Measurements from ENCODE around the gene ST6GALNAC1. TPM values are rescaled to one million over a fixed set of nuclear protein-coding genes. Genes with fewer than 3 reads are reported as not detected.
"Not testable (repeated sequence)": the region's sequence is repeated elsewhere in the genome, so short reads cannot be mapped to it uniquely, and the experiment has no call there.

ST6GALNAC1 gene
- total and polyA plus RNA-seq, 4 donors, result 1.2 to 4.6 (median 3.9) TPM

DNA sequence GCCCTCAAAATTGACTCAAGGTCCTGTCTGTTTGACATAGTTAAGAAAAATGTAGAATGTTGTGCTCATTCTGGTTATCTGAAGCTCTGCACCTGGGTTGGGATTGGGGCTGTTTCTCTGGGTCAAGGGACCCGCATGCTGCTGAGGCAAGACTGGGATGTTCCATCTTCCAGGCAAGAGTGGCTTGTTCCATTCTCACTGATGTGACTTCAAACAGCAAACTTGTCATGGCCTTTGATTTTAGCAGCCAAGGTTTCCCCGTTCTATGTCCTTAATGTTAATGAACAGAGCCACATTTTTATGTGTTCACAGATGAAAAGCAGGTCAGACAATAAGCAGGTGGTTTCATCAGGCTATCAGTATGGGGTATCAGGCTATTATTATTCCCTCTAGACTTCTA, 25.7 kb downstream of the ST6GALNAC1 start:
- DNase-seq (ENCODE audit: low read depth in 4 of 6, low spot score in 6 of 6), result no peak
- Histone ChIP-seq H3K4me1 (ENCODE audit: control insufficient read depth, insufficient read depth, low read length) (no peaks in the 10 kb centered on the region), H3K9me3 (ENCODE audit: control insufficient read depth, insufficient read depth, low read length) (no peaks in the 10 kb centered on the region), H3K27ac (ENCODE audit: low read depth, low read length) (no peak overlapping the region), H3K4me3 (ENCODE audit: low read depth, low read length) (no peak overlapping the region), H3K27me3 (ENCODE audit: control insufficient read depth, insufficient read depth, low read length) (no peaks in the 10 kb centered on the region), H3K36me3 (ENCODE audit: control insufficient read depth, insufficient read depth, low read length) (no peaks in the 10 kb centered on the region)
- WGBS (ENCODE audit: insufficient coverage), result 90% methylated on average over 2 of the region's 2 CpGs

DNA sequence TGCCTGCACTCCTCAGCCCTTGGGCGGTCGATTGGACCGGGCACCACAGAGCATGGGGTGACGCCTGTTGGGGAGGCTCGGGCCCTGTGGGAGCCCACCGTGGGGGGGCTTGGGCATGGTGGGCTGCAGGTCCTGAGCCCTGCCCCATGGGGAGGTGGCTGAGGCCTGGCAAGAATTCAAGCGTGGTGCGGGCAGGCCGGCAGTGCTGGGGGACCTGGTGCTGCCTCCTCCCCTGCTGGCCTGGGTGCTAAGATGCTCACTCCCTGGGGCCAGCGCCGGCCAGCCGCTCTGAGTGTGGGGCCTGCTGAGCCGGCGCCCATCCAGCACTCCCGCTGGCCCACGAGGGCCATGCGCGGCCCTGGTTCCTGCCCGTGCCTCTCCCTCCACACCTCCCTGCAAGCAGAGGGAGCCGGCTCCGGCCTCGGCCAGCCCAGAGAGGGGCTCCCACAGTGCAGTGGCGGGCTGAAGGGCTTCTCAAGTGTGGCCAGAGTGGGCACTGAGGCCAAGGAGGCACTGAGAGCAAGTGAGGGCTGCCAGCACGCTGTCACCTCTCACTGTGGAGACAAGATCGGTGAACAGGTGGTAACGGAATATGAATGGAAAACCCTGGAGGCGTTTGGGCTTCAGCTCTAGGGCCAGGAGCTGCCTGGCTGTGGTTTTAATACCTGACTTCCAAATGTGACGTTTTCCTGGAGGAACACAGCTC, 28.5 kb downstream of the ST6GALNAC1 start:
- Histone ChIP-seq H3K36me3 (ENCODE audit: control insufficient read depth, insufficient read depth, low read length) (no peaks in the 10 kb centered on the region), H3K27ac (ENCODE audit: low read depth, low read length) (no peak overlapping the region), H3K27me3 (ENCODE audit: control insufficient read depth, insufficient read depth, low read length) (no peaks in the 10 kb centered on the region), H3K4me3 (ENCODE audit: low read depth, low read length) (no peak overlapping the region), H3K9me3 (ENCODE audit: control insufficient read depth, insufficient read depth, low read length) (no peaks in the 10 kb centered on the region), H3K4me1 (ENCODE audit: control insufficient read depth, insufficient read depth, low read length) (no peaks in the 10 kb centered on the region)
- 90% methylated on average over 26 of the region's 28 CpGs for WGBS (ENCODE audit: insufficient coverage)
- no peak for DNase-seq (ENCODE audit: low read depth in 4 of 6, low spot score in 6 of 6)

DNA sequence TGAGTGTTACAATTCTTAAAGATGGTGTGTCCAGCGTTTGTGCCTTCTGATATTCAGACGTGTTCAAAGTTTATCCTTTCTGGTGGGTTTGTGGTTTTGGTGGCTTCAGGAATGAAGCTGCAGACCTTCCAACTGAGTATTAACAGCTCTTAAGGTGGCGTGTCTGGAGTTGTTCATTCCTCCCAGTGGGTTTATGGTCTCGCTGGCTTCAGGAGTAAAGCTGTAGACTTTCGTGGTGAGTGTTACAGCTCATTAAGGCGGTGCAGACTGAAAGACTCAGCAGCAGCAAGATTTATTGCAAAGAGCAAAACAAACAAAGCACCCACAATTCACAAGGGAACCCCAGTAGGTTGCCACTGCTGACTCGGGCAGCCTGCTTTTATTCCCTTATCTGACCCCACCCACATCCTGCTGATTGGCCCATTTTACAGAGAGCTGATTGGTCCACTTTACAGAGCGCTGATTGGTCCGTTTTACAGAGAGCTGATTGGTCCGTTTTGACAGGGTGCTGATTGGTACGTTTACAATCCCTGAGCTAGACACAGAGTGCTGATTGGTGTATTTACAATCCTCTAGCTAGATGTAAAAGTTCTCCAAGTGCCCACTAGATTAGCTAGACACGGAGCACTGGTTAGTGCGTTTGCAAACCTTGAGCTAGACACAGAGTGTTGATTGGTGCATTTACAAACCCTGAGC, 29.3 kb downstream of the ST6GALNAC1 start:
- WGBS (ENCODE audit: insufficient coverage), result 90% methylated on average over 4 of the region's 13 CpGs
- H3K36me3 ChIP-seq (ENCODE audit: control insufficient read depth, insufficient read depth, low read length); DNase-seq (ENCODE audit: low read depth in 4 of 6, low spot score in 6 of 6); H3K4me3 ChIP-seq (ENCODE audit: low read depth, low read length); H3K27me3 ChIP-seq (ENCODE audit: control insufficient read depth, insufficient read depth, low read length); H3K27ac ChIP-seq (ENCODE audit: low read depth, low read length); H3K4me1 ChIP-seq (ENCODE audit: control insufficient read depth, insufficient read depth, low read length); H3K9me3 ChIP-seq (ENCODE audit: control insufficient read depth, insufficient read depth, low read length): not testable (repeated sequence)

DNA sequence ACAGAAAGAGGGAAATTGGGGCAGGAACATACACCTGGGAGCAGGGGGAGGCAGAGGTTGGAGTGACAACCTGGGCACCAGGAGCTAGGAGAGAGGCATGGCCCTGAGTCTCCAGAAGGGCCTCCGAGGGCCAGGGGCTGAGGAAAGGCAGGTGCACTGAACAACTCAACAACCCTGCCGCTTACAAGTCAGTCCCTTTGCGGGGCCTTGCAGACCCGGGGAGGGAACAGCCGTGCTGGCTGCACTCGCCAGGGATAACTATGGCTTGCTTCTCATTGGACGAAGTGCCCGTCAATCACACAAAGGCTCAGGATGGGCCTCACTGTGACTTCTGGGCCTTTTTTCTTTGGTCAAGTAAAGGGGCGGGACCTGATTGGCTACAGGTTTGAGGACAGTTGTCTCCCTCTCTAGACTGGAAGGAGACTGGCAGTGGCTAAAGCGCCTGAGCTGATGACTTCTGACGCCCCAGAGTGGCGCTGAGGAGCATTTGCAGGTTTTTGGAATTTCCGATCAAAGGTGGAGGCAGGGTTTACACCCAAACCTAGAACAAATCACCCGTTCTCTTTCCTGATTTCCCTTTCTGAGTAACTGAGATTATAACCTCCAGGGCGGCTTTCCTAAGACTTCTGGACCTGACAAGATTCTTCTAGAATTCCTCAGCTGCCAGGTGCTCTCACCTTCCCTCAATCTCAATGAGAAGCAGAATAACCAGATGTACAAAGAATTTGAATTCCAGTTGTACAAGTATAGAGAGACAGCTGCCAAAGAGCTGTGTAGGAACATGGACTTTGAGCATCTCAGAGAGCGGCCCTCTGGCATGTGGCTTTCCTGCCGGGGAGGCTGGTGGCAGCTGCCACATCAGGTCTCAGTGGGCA, 30.3 kb downstream of the ST6GALNAC1 start:
- H3K27ac ChIP-seq (ENCODE audit: low read depth, low read length), result no peak overlapping the region
- no peak for DNase-seq (ENCODE audit: low read depth in 4 of 6, low spot score in 6 of 6)
- H3K36me3 ChIP-seq (ENCODE audit: control insufficient read depth, insufficient read depth, low read length), result no peaks in the 10 kb centered on the region
- 65% methylated on average over 15 of the region's 17 CpGs for WGBS (ENCODE audit: insufficient coverage)
- H3K4me3 ChIP-seq (ENCODE audit: low read depth, low read length), result no peak overlapping the region
- no peaks in the 10 kb centered on the region for H3K27me3 ChIP-seq (ENCODE audit: control insufficient read depth, insufficient read depth, low read length)
- H3K9me3 ChIP-seq (ENCODE audit: control insufficient read depth, insufficient read depth, low read length), result no peaks in the 10 kb centered on the region
- H3K4me1 ChIP-seq (ENCODE audit: control insufficient read depth, insufficient read depth, low read length), result no peaks in the 10 kb centered on the region

DNA sequence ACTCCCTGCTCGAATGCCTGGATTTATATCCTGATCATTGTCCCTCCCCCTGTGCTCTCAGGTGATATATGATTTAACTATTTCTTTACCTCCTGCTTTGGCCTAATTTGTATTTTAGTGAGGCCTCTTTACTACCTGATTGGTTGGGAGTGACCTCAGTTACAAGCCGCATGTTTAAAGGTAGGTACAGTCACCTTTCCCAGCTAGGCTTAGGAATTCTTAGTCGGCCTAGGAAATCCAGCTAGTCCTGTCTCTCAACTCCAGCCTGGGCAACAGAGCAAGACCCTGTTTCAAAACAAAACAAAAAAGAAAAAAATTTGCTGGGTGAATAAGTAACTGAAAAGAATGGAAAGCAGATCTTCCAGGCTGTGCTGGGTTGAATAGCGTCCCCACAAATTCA, 31.1 kb downstream of the ST6GALNAC1 start:
- no peak for DNase-seq (ENCODE audit: low read depth in 4 of 6, low spot score in 6 of 6)
- no peaks in the 10 kb centered on the region for H3K36me3 ChIP-seq (ENCODE audit: control insufficient read depth, insufficient read depth, low read length)
- H3K9me3 ChIP-seq (ENCODE audit: control insufficient read depth, insufficient read depth, low read length), result no peaks in the 10 kb centered on the region
- no peaks in the 10 kb centered on the region for H3K4me1 ChIP-seq (ENCODE audit: control insufficient read depth, insufficient read depth, low read length)
- H3K27ac ChIP-seq (ENCODE audit: low read depth, low read length), result no peak overlapping the region
- no peaks in the 10 kb centered on the region for H3K27me3 ChIP-seq (ENCODE audit: control insufficient read depth, insufficient read depth, low read length)
- 96% methylated on average over 2 of the region's 4 CpGs for WGBS (ENCODE audit: insufficient coverage)
- H3K4me3 ChIP-seq (ENCODE audit: low read depth, low read length), result no peak overlapping the region

DNA sequence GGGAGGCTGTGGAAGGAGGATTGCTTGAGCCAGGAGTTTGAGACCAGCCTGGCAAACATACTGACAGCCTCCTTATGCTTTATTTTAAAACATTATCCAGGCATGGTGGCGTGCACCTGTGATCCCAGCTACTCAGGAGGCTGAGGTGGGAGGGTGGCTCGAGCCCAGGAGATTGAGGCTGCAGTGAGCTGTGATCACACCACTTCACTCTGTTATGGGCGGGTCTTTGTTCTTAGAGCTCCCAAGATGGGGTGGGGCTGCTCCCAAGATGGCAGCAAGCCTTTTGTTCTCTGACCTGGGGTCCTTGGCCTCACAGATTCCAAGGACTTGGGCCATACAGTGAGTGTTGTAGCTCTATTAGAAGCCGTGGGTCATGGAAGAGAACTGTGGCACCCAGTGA, 31.8 kb downstream of the ST6GALNAC1 start:
- no peak overlapping the region for H3K4me3 ChIP-seq (ENCODE audit: low read depth, low read length)
- H3K4me1 ChIP-seq (ENCODE audit: control insufficient read depth, insufficient read depth, low read length), result no peaks in the 10 kb centered on the region
- H3K36me3 ChIP-seq (ENCODE audit: control insufficient read depth, insufficient read depth, low read length), result no peaks in the 10 kb centered on the region
- H3K27me3 ChIP-seq (ENCODE audit: control insufficient read depth, insufficient read depth, low read length), result no peaks in the 10 kb centered on the region
- H3K27ac ChIP-seq (ENCODE audit: low read depth, low read length), result no peak overlapping the region
- no peak for DNase-seq (ENCODE audit: low read depth in 4 of 6, low spot score in 6 of 6)
- WGBS (ENCODE audit: insufficient coverage), result 100% methylated on average over 4 of the region's 4 CpGs
- no peaks in the 10 kb centered on the region for H3K9me3 ChIP-seq (ENCODE audit: control insufficient read depth, insufficient read depth, low read length)

DNA sequence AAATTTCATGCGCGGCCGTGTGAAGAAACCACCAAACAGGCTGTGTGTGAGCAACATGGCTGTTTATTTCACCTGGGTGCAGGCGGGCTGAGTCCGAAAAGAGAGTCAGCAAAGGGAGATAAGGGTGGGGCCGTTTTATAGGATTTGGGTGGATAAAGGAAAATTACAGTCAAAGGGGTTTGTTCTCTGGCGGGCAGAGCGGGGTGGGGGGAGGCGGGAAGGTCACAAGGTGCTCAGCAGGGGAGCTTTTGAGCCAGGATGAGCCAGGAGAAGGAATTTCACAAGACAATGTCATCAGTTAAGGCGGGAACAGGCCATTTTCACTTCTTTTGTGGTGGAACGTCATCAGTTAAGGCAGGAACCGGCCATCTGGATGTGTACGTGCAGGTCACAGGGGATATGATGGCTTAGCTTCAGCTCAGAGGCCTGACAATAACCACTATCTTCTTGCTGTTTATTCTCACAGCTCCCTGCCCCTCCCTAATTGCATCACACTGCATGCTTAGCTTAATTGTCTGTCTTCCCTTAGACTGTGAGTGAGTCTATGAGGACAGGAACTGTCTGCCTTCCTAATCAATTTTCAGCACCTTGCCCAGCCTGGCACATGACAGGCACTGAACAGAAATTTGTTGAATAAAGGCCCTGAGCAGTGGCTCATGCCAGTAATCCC, 32.3 kb downstream of the ST6GALNAC1 start:
- H3K36me3 ChIP-seq (ENCODE audit: control insufficient read depth, insufficient read depth, low read length); H3K27ac ChIP-seq (ENCODE audit: low read depth, low read length); H3K27me3 ChIP-seq (ENCODE audit: control insufficient read depth, insufficient read depth, low read length); H3K4me1 ChIP-seq (ENCODE audit: control insufficient read depth, insufficient read depth, low read length); H3K4me3 ChIP-seq (ENCODE audit: low read depth, low read length); H3K9me3 ChIP-seq (ENCODE audit: control insufficient read depth, insufficient read depth, low read length): not testable (repeated sequence)
- 60% methylated on average over 2 of the region's 13 CpGs for WGBS (ENCODE audit: insufficient coverage)
- peak in 1 of 6 donors; percentile 75 for DNase-seq (ENCODE audit: low read depth in 4 of 6, low spot score in 6 of 6)

DNA sequence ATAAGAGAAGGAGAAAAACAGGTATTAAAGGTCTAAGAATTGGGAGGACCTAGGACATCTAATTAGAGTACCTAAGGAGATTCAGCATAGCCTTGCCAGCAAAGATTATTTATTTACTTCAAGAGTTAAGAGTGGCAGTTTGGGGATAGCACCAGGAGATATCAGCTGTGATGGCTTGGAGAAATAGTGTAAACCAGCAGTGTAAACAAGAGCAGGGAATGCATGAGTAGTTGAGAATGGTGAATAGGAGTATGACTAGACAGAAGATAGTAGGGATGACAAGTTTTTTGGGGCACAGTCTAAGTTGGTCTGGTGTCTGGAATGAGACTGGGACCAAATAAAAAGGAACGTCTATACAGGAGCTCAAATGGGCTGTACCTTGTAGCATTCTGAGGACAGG, 36.9 kb downstream of the ST6GALNAC1 start:
- not testable (repeated sequence) for H3K27ac ChIP-seq (ENCODE audit: low read depth, low read length); H3K4me1 ChIP-seq (ENCODE audit: control insufficient read depth, insufficient read depth, low read length); H3K4me3 ChIP-seq (ENCODE audit: low read depth, low read length); H3K9me3 ChIP-seq (ENCODE audit: control insufficient read depth, insufficient read depth, low read length); H3K27me3 ChIP-seq (ENCODE audit: control insufficient read depth, insufficient read depth, low read length); DNase-seq (ENCODE audit: low read depth in 4 of 6, low spot score in 6 of 6); H3K36me3 ChIP-seq (ENCODE audit: control insufficient read depth, insufficient read depth, low read length)
- 80% methylated on average over 1 of the region's 1 CpG for WGBS (ENCODE audit: insufficient coverage)

DNA sequence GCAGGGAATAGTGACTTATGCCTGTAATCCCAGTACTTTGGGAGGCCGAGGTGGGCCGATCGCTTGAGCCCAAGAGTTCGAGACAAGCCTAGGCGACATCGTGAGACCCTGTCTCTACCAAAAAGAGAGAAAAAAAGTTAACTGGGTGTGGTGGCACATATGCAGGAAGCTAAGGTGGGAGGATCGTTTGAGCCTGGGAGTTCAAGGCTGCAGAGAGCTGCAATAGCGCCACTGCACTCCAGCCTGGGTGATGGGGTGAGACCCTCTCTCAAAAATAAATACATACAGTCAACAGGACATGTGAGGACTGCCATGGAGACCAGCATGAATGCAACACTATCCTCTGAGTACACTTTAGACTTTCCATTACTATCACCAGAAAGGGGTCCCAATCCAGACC, 42.5 kb downstream of the ST6GALNAC1 start:
- no peak for DNase-seq (ENCODE audit: low read depth in 4 of 6, low spot score in 6 of 6)
- H3K36me3 ChIP-seq (ENCODE audit: control insufficient read depth, insufficient read depth, low read length), result no peaks in the 10 kb centered on the region
- no peaks in the 10 kb centered on the region for H3K9me3 ChIP-seq (ENCODE audit: control insufficient read depth, insufficient read depth, low read length)
- 93% methylated on average over 6 of the region's 8 CpGs for WGBS (ENCODE audit: insufficient coverage)
- H3K4me1 ChIP-seq (ENCODE audit: control insufficient read depth, insufficient read depth, low read length), result peaks cover 13% of the 10 kb centered on the region
- H3K27me3 ChIP-seq (ENCODE audit: control insufficient read depth, insufficient read depth, low read length), result no peaks in the 10 kb centered on the region
- no peak overlapping the region for H3K4me3 ChIP-seq (ENCODE audit: low read depth, low read length)
- H3K27ac ChIP-seq (ENCODE audit: low read depth, low read length), result no peak overlapping the region
